Measurements from ENCODE around the gene MID1IP1.

- TF ChIP-seq SMAD1 (IDR thresholded peaks at IDR 0.05; ENCODE audit: low read depth, partially characterized antibody) = peak; percentile 44
- TF ChIP-seq BHLHE40 (IDR thresholded peaks at IDR 0.05; ENCODE audit: borderline replicate concordance in 1 of 2, low read depth in 2 of 2, low read length in 1 of 2) = peak; percentile 92 to 96
- no peak for TF ChIP-seq ESRRA (IDR thresholded peaks at IDR 0.05; ENCODE audit: low read length)
- TF ChIP-seq CTCF (IDR thresholded peaks at IDR 0.05 in 2 of 3, conservative IDR thresholded peaks at IDR 0.05 in 1 of 3; ENCODE audit: control insufficient read depth in 2 of 3, extremely low read depth in 1 of 3, insufficient read depth in 1 of 3, low read depth in 3 of 3, low read length in 3 of 3) = no peak
- no peak for TF ChIP-seq RAD21 (IDR thresholded peaks at IDR 0.05; ENCODE audit: insufficient read depth, low read depth, low read length)
- TF ChIP-seq SUZ12 (IDR thresholded peaks at IDR 0.05; ENCODE audit: unreplicated experiment) = no peak
- TF ChIP-seq POLR2A (IDR thresholded peaks at IDR 0.05; ENCODE audit: low read depth, low read length) = peak; percentile 84; the same call in 1 of the 2 replicates
- TF ChIP-seq REST (IDR thresholded peaks at IDR 0.05; ENCODE audit: low read depth, low read length) = no peak
- no peak for TF ChIP-seq ATF7 (IDR thresholded peaks at IDR 0.05; ENCODE audit: low read depth)
- no peak for TF ChIP-seq TCF12 (IDR thresholded peaks at IDR 0.05; ENCODE audit: low read depth, low read length)
- no peak for TF ChIP-seq EZH2 (IDR thresholded peaks at IDR 0.05; ENCODE audit: borderline replicate concordance, control insufficient read depth, low read depth, low read length)
- no peak for TF ChIP-seq NR2C2 (IDR thresholded peaks at IDR 0.05; ENCODE audit: borderline replicate concordance, control insufficient read depth, insufficient read length, low read depth)
Observed at GRCh38 chrX:38803588-38804431, 2.6 kb downstream of the MID1IP1 start.
